Mammary epithelial cell (primary cell): ENCODE data around the gene GPR85.
"Not testable (repeated sequence)": the region's sequence is repeated elsewhere in the genome, so short reads cannot be mapped to it uniquely, and the experiment has no call there.

Source experiments
- CTCF ChIP-seq, 2 donors: IDR thresholded peaks in 1 of 2; conservative IDR thresholded peaks in 1 of 2; 2 replicates each; pipeline ENCODE4 v1.5.1; 2011 to 2012; ENCODE audit warnings: inconsistent platforms in 2 of 2, low read length in 2 of 2, mild to moderate bottlenecking in 2 of 2, control low read depth in 1 of 2, low read depth in 1 of 2; ENCODE audit not compliant: insufficient read depth in 1 of 2; ENCODE audit errors: extremely low read depth in 1 of 2
- EZH2 ChIP-seq: IDR thresholded peaks from 2 replicates; pipeline ENCODE4 v1.6.1; 2012; ENCODE audit warnings: low read length, inconsistent platforms, borderline replicate concordance

- TF ChIP-seq CTCF (conservative IDR thresholded peaks at IDR 0.05 in 1 of 2, IDR thresholded peaks at IDR 0.05 in 1 of 2; ENCODE audit: extremely low read depth in 1 of 2, insufficient read depth in 1 of 2, low read depth in 1 of 2, low read length in 2 of 2); EZH2: not testable (repeated sequence)
Measured at GRCh38 chr7:113049221-113049620, 37.4 kb downstream of the GPR85 start.
